ENCODE results near the gene PHETA1. TPM values are rescaled to one million over a fixed set of nuclear protein-coding genes. Genes with fewer than 3 reads are reported as not detected.

The PHETA1 gene
- total RNA-seq, 1 experiment from 2014 or later, result 16.3 TPM

DNA sequence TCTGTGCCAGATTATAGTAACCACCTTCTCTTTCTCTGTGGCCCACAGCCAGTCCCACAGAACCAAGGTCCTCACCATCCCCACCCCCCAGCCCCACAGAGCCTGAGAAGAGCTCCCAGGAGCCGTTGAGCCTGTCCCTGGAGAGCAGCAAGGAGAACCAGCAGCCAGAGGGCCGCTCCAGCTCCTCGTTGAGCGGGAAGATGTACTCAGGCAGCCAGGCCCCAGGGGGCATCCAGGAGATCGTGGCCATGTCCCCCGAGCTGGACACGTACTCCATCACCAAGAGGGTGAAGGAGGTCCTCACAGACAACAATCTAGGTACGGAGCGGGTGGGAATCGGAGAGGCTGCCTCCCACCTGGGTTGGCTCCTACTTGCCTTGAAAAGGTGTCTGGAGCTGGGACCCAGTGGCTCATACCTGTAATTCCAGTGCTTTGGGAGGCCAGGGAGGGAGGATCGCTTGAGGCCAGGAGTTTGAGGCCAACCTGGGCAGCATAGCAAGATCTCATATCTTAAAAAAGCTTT is 34.4 kb downstream of the PHETA1 start:
- TF ChIP-seq, protein P1, sequence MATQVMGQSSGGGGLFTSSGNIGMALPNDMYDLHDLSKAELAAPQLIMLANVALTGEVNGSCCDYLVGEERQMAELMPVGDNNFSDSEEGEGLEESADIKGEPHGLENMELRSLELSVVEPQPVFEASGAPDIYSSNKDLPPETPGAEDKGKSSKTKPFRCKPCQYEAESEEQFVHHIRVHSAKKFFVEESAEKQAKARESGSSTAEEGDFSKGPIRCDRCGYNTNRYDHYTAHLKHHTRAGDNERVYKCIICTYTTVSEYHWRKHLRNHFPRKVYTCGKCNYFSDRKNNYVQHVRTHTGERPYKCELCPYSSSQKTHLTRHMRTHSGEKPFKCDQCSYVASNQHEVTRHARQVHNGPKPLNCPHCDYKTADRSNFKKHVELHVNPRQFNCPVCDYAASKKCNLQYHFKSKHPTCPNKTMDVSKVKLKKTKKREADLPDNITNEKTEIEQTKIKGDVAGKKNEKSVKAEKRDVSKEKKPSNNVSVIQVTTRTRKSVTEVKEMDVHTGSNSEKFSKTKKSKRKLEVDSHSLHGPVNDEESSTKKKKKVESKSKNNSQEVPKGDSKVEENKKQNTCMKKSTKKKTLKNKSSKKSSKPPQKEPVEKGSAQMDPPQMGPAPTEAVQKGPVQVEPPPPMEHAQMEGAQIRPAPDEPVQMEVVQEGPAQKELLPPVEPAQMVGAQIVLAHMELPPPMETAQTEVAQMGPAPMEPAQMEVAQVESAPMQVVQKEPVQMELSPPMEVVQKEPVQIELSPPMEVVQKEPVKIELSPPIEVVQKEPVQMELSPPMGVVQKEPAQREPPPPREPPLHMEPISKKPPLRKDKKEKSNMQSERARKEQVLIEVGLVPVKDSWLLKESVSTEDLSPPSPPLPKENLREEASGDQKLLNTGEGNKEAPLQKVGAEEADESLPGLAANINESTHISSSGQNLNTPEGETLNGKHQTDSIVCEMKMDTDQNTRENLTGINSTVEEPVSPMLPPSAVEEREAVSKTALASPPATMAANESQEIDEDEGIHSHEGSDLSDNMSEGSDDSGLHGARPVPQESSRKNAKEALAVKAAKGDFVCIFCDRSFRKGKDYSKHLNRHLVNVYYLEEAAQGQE (IDR thresholded peaks at IDR 0.05; ENCODE audit: insufficient read depth in 1 of 2, low read depth in 2 of 2, low read length in 1 of 2), result no peak
- TF ChIP-seq, protein P2, sequence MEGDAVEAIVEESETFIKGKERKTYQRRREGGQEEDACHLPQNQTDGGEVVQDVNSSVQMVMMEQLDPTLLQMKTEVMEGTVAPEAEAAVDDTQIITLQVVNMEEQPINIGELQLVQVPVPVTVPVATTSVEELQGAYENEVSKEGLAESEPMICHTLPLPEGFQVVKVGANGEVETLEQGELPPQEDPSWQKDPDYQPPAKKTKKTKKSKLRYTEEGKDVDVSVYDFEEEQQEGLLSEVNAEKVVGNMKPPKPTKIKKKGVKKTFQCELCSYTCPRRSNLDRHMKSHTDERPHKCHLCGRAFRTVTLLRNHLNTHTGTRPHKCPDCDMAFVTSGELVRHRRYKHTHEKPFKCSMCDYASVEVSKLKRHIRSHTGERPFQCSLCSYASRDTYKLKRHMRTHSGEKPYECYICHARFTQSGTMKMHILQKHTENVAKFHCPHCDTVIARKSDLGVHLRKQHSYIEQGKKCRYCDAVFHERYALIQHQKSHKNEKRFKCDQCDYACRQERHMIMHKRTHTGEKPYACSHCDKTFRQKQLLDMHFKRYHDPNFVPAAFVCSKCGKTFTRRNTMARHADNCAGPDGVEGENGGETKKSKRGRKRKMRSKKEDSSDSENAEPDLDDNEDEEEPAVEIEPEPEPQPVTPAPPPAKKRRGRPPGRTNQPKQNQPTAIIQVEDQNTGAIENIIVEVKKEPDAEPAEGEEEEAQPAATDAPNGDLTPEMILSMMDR (IDR thresholded peaks at IDR 0.05), result no peak
- no peak for TF ChIP-seq POLR2AphosphoS5 (IDR thresholded peaks at IDR 0.05; ENCODE audit: low read depth, low read length)
- no peak for TF ChIP-seq SIN3A (IDR thresholded peaks at IDR 0.05; ENCODE audit: borderline replicate concordance, insufficient read depth, low read depth, low read length)
- Histone ChIP-seq H3K36me3 (ENCODE audit: control insufficient read depth, insufficient read depth, low read length) (no peaks in the 10 kb centered on the region), H3K27me3 (ENCODE audit: control insufficient read depth, insufficient read depth, low read length) (no peaks in the 10 kb centered on the region), H3K9me3 (ENCODE audit: control insufficient read depth, insufficient read depth, low read depth, low read length) (no peaks in the 10 kb centered on the region), H3K4me1 (ENCODE audit: control insufficient read depth, insufficient read depth, low read length) (no peaks in the 10 kb centered on the region), H3K27ac (ENCODE audit: low read length) (no peak overlapping the region), H3K4me3 (ENCODE audit: low read depth in 2 of 2, low read length in 2 of 2) (no peak overlapping the region)
- ChIA-PET POLR2A (no interaction called here), CTCF (no interaction called here)
- ATAC-seq (no peak), DNase-seq (ENCODE audit: low read depth, low spot score) (no peak)
- in situ Hi-C loops (cut with HindIII; ENCODE audit: low pct_unique_long_range_greater_than_20kb, low sequenced_read_pairs) (no loop called here), intact Hi-C loops (cut with micrococcal nuclease; ENCODE audit: unreplicated experiment) (no loop called here)
- no TSS peak for BruUV-seq (replicated peaks)

DNA sequence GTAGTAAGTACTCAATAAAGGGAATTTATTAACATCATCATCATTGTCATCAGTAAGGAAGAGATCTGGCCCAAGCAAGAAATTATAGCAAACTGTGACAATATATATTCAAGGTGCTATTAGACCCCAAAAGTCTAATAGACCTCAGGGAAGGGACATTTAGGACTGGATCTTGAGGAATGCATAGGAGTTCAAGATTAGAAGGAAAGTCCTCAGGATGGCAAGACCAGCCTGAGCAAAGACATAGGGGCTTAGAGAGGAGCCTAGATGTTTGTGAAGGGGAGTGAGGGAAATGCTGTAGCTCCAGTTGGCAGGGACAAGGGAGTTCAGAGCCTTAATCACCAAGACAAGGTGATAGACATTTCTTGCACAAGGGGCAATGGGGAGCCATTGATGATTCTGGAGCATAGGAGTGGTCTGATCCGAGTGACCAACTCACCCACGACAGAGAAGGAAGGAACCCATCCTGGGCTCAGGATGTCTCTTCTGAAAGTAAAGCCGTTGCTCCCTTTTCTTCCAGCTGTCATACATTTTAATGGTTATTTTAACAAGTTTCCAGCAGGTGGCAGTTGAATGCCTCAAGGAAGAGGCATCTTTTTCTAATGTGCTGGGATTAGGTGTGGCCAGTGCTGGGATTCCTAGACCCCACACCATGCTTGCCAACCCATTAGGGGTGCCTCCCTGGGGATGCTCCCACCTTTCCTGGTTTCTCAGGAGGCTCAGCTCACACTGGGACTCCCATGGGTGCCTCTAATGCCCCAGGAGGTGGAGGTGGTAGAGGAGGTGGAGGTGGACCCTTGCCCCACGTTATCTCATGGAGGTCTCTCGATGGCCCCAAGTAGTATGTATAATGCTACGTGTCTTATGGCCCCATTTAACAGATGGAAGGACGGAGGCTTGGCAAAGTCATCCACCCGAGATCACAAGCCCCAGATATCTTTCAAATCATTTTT is 37.8 kb downstream of the PHETA1 start:
- no peak overlapping the region for H3K27ac ChIP-seq (ENCODE audit: low read length)
- H3K9me3 ChIP-seq (ENCODE audit: control insufficient read depth, insufficient read depth, low read depth, low read length), result no peaks in the 10 kb centered on the region
- intact Hi-C loops (cut with micrococcal nuclease; ENCODE audit: unreplicated experiment), result no loop called here
- ChIA-PET POLR2A (no interaction called here), CTCF (interaction anchor here (0.6 to 1.0 kb wide), 5 partner anchors 30 to 625 kb away, joined by 3 to 14 read pairs (median 5); no protein-coding TSS in a partner anchor)
- ATAC-seq (peak; percentile 86), DNase-seq (ENCODE audit: low read depth, low spot score) (peak; percentile 22)
- in situ Hi-C loops (cut with HindIII; ENCODE audit: low pct_unique_long_range_greater_than_20kb, low sequenced_read_pairs), result no loop called here
- no peaks in the 10 kb centered on the region for H3K27me3 ChIP-seq (ENCODE audit: control insufficient read depth, insufficient read depth, low read length)
- TF ChIP-seq POLR2AphosphoS5 (IDR thresholded peaks at IDR 0.05; ENCODE audit: low read depth, low read length) (no peak), TCF7L2 (IDR thresholded peaks at IDR 0.05; ENCODE audit: low read depth, low read length) (no peak)
- TF ChIP-seq, protein P2 (IDR thresholded peaks at IDR 0.05), result peak; percentile 84
- no peaks in the 10 kb centered on the region for H3K36me3 ChIP-seq (ENCODE audit: control insufficient read depth, insufficient read depth, low read length)
- no peak overlapping the region for H3K4me3 ChIP-seq (ENCODE audit: low read depth in 2 of 2, low read length in 2 of 2)
- no TSS peak for BruUV-seq (replicated peaks)
- no peaks in the 10 kb centered on the region for H3K4me1 ChIP-seq (ENCODE audit: control insufficient read depth, insufficient read depth, low read length)

Data from Panc1 (cell line).